NCI-H2196 (cell line): ENCODE measurements around the gene URGCP.

Experiments used
- DNase-seq: peaks from one replicate; lab custom pipeline; 2025; ENCODE audit not compliant: unreplicated experiment; lab: John Stamatoyannopoulos, UW

Gene URGCP

GRCh38 chr7:43906331-43907010 lies at the start of gene URGCP:
URGCP (minus strand) TSS chr7:43906596; CDS start chr7:43906575, 21 bp downstream.
- peak; percentile 48 for DNase-seq

- no peak for DNase-seq
Measured at GRCh38 chr7:43956027-43956426, 49.6 kb upstream of the URGCP start.

- DNase-seq = peak; percentile 46
Measured at GRCh38 chr7:43954524-43955228, 48.3 kb upstream of the URGCP start.

- DNase-seq = no peak
Measured at GRCh38 chr7:43953071-43953470, 46.7 kb upstream of the URGCP start.

- DNase-seq = no peak
Measured at GRCh38 chr7:43952028-43952427, 45.6 kb upstream of the URGCP start.

GRCh38 chr7:43944286-43944685 lies 37.9 kb upstream of the URGCP start:
- no peak for DNase-seq

- DNase-seq = no peak
Measured at GRCh38 chr7:43943417-43944187, 37.2 kb upstream of the URGCP start.

GRCh38 chr7:43942997-43943396 lies 36.6 kb upstream of the URGCP start:
- no peak for DNase-seq

GRCh38 chr7:43942250-43942649 lies 35.9 kb upstream of the URGCP start:
- DNase-seq = no peak

- DNase-seq = no peak
Measured at GRCh38 chr7:43938892-43939482, 32.6 kb upstream of the URGCP start.

- DNase-seq = no peak
Measured at GRCh38 chr7:43937444-43937843, 31.0 kb upstream of the URGCP start.

- DNase-seq = no peak
Measured at GRCh38 chr7:43933902-43934560, 27.6 kb upstream of the URGCP start.

GRCh38 chr7:43931346-43931745 lies 24.9 kb upstream of the URGCP start:
- DNase-seq = no peak

- no peak for DNase-seq
Measured at GRCh38 chr7:43929529-43930457, 23.4 kb upstream of the URGCP start.

- no peak for DNase-seq
Measured at GRCh38 chr7:43927810-43928209, 21.4 kb upstream of the URGCP start.

GRCh38 chr7:43926798-43927123 lies 20.4 kb upstream of the URGCP start:
- DNase-seq = no peak

- DNase-seq = peak; percentile 87
Measured at GRCh38 chr7:43925984-43926797, 19.8 kb upstream of the URGCP start, which contains the start of gene UBE2D4. UBE2D4 (plus strand) TSS chr7:43926436; CDS start chr7:43926533, 97 bp downstream.

- DNase-seq = no peak
Measured at GRCh38 chr7:43922726-43923125, 16.3 kb upstream of the URGCP start.

- DNase-seq = no peak
Measured at GRCh38 chr7:43921423-43921822, 15.0 kb upstream of the URGCP start.
